ENCODE results near the gene OCA2.

OCA2 gene

DNA sequence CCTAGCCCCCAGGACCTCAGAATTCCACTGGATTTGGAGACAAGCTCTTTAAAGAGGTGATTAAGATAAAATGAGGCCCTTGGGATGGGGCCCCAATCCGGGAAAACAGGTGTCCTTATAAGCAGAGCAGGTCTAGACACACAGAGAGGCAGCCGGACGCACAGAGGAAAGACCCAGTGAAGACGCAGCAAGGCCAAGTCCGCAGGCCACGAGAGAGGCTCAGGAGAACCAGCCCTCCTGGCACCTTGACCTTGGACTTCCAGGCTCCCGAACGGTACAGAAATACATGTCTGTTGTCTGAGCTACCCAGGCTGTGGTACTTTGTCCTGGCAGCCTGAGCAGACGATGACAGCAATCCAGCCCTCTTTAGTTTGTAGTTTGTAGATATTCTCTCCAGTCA is 324.5 kb downstream of the OCA2 start:
- H3K4me3 ChIP-seq (ENCODE audit: low read depth, low read length) = no peak overlapping the region
- in situ Hi-C loops (cut with HindIII; ENCODE audit: low sequenced_read_pairs) = no loop called here
- TF ChIP-seq, protein P1, sequence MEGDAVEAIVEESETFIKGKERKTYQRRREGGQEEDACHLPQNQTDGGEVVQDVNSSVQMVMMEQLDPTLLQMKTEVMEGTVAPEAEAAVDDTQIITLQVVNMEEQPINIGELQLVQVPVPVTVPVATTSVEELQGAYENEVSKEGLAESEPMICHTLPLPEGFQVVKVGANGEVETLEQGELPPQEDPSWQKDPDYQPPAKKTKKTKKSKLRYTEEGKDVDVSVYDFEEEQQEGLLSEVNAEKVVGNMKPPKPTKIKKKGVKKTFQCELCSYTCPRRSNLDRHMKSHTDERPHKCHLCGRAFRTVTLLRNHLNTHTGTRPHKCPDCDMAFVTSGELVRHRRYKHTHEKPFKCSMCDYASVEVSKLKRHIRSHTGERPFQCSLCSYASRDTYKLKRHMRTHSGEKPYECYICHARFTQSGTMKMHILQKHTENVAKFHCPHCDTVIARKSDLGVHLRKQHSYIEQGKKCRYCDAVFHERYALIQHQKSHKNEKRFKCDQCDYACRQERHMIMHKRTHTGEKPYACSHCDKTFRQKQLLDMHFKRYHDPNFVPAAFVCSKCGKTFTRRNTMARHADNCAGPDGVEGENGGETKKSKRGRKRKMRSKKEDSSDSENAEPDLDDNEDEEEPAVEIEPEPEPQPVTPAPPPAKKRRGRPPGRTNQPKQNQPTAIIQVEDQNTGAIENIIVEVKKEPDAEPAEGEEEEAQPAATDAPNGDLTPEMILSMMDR (IDR thresholded peaks at IDR 0.05; ENCODE audit: low read depth, low read length) = no peak
- no peak for DNase-seq (ENCODE audit: low read depth, low spot score)

DNA sequence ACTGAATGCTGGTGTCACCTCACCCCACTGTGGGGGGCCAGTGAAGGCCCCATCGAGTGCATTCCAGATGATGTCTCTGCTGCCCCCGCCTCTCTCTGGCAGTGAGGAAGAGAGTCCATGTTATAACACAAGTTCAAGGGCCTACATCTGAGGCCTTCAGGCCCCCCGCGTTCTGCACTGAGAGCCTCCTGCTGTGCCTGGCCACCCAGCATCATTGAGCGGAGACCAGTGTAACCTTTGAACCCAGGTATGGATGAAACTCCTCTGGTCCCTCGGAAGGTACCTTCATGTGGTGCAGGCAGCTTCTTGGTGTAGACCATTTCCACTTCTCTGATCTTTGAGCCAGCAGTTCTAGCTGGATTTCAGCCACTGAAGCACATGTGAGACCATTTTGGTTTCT is 324.9 kb downstream of the OCA2 start:
- TF ChIP-seq, protein P1 (IDR thresholded peaks at IDR 0.05; ENCODE audit: low read depth, low read length) = no peak
- H3K4me3 ChIP-seq (ENCODE audit: low read depth, low read length) = no peak overlapping the region
- in situ Hi-C loops (cut with HindIII; ENCODE audit: low sequenced_read_pairs) = no loop called here
- no peak for DNase-seq (ENCODE audit: low read depth, low spot score)

DNA sequence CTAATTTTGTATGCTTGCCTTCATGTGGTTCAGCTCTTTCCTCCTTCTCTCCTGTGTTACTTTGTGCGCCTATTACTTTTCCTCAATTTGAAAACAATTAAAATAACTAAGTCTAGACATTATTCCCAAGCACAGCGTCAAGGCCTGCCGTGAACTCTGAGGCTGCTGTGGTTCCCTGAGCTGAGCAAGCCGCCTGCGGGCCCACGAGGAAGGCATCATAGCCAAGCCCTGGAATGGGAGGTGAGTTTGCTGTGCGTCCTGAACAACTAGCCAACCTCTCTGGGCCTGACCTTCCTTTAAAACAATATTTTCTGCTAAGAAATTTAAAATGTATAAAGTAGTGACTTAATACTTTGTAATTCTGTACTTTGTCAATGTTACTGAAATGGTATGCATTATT is 327.2 kb downstream of the OCA2 start:
- DNase-seq (ENCODE audit: low read depth, low spot score) = no peak
- in situ Hi-C loops (cut with HindIII; ENCODE audit: low sequenced_read_pairs) = no loop called here
- no peak overlapping the region for H3K4me3 ChIP-seq (ENCODE audit: low read depth, low read length)
- TF ChIP-seq, protein P1 (IDR thresholded peaks at IDR 0.05; ENCODE audit: low read depth, low read length) = no peak

DNA sequence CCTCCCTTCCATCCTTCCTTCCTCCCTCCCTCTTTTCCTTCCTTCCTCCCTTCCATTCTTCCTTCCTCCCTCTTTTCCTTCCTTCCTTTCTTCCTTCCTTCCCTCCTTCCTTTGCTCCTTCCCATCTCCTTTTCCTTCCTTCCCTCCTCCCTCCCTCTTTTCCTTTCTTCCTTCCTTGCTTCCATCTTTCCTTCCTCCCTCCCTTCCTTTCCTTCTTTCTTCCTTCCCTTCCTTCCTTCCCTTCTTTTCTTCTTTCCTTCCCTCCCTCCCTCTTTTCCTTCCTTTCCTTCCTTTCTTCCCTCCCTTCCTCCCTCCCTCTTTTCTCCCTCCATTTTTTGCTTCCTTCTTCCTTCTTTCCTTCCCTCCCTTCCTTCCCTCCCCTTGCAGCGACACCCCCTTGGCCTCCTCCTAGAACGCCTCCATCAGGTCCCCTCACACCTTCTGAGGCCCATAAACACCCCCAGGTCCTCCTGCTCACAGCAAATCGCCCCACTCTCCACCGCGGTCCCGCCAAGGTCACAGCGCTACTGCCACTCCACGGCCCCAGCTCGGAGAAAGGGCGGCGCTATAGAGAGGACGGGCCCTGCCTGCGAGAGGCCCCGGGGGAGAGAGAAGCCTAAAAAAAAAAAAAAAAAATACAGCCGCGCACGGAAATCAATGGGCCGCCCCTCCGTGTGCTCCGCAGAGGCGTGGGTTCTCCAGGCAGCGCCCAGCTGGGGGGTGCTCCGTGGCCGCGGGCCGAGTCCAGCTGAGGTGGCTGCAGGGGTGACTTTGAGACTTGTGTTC is 328.2 kb downstream of the OCA2 start:
- no peak overlapping the region for H3K4me3 ChIP-seq (ENCODE audit: low read depth, low read length)
- in situ Hi-C loops (cut with HindIII; ENCODE audit: low sequenced_read_pairs) = no loop called here
- DNase-seq (ENCODE audit: low read depth, low spot score) = no peak
- TF ChIP-seq, protein P1 (IDR thresholded peaks at IDR 0.05; ENCODE audit: low read depth, low read length) = no peak

DNA sequence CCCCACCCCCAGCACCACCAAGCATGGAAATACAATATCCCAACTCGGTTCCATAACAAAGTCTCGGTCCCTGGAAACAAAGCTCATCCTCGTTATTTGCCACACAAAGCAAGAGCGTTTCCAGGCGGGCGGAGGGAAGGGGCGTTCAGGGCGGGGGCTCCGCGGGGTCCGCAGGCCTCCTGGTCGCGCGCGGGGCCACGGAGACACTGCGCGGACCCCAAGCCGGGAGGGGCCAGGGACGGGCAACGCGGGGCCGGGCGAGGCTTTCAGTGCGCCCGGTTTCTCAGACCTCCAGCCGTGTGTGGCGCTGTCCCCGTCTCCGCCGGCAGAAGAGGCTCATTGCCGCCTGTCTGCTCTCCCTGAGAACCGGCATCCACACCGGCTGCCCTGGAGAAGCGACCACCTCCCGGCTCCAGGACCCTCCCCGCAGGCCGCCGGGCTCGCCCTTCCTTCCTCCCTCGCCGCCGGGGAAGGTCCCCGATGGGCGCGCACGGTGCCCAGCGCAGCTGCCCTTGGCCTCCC is 329.0 kb downstream of the OCA2 start:
- H3K4me3 ChIP-seq (ENCODE audit: low read depth, low read length) = no peak overlapping the region
- in situ Hi-C loops (cut with HindIII; ENCODE audit: low sequenced_read_pairs) = no loop called here
- TF ChIP-seq, protein P1 (IDR thresholded peaks at IDR 0.05; ENCODE audit: low read depth, low read length) = no peak
- no peak for DNase-seq (ENCODE audit: low read depth, low spot score)

DNA sequence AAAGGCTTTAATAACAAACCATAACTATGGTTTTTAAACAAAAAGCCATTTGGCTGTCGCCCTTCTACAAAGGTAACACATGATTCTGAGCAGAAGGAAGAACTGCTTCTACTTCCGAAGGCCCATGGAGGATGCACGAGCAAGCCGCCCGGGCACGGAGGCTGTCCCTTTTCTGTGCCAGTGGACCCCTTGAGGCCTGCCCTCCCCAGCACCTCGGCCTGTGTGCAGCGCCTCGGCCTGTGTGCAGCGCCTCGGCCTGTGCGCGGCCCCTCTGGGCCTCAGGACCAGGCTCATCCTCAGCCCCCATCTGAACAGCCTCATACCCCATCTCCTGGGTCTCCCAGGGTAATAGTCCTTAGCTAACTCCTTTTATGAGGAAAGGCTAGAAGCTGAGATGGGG is 329.5 kb downstream of the OCA2 start:
- no peak for DNase-seq (ENCODE audit: low read depth, low spot score)
- no peak overlapping the region for H3K4me3 ChIP-seq (ENCODE audit: low read depth, low read length)
- in situ Hi-C loops (cut with HindIII; ENCODE audit: low sequenced_read_pairs) = no loop called here
- TF ChIP-seq, protein P1 (IDR thresholded peaks at IDR 0.05; ENCODE audit: low read depth, low read length) = no peak
